Loucy (cell line): ENCODE results near the gene STK38L.

Experiments used
- CTCF ChIP-seq: fragments of 200-600 bp; sonication (generic); conservative IDR thresholded peaks from 2 replicates; pipeline ENCODE4 v1.5.1; 2014; ENCODE audit warnings: mild to moderate bottlenecking, antibody characterized with exemption, low read length
- EZH2phosphoT487 ChIP-seq: fragments of 200-600 bp; IDR thresholded peaks from 2 replicates; pipeline ENCODE4 v1.6.1; 2018; ENCODE audit warnings: antibody characterized with exemption, mild to moderate bottlenecking, moderate library complexity, borderline replicate concordance

GRCh38 chr12:27280412-27280811, 36.3 kb downstream of the STK38L start:
- TF ChIP-seq EZH2phosphoT487 (no peak), CTCF (no peak)
